IMR-90 (cell line): Measurements from ENCODE around the gene KIF13A. TPM values are rescaled to one million over a fixed set of nuclear protein-coding genes. Genes with fewer than 3 reads are reported as not detected.

Experiments
- ATAC-seq: fragments of 200-7000 bp; cut with Tn5 transposase; 2 replicates; pipeline ENCODE4 v1.9.1; 2020; ENCODE audit warnings: low read depth, mild to moderate bottlenecking, moderate library complexity
- BruUV-seq: library from RNA; stranded (reverse); fragments of 400-500 nt; replicated peaks from 2 replicates; lab custom pipeline; 2021; lab: Mats Ljungman, UMichigan
- CTCF ChIA-PET: fragments of 300-600 bp; formaldehyde crosslinking; extraction: SDS; loops from one replicate; lab custom pipeline; 2021; ENCODE audit warnings: antibody characterized with exemption; lab: Yijun Ruan, JAX
- POLR2A ChIA-PET: fragments of 300-600 bp; sonication (Branson Sonifier 250); formaldehyde crosslinking; loops from one replicate; lab custom pipeline; 2022; ENCODE audit warnings: antibody characterized with exemption; ENCODE audit not compliant: unreplicated experiment; lab: Charles Lee
- DNase-seq: peaks from one replicate; pipeline ENCODE4 v3.0.0; 2013
- H2AFZ ChIP-seq: replicated peaks from 2 replicates; pipeline ENCODE3; 2013; ENCODE audit warnings: low read length, mild to moderate bottlenecking; ENCODE audit not compliant: poor library complexity
- H2AK5ac ChIP-seq: 2 replicates; pipeline ENCODE4 v1.6.1; 2013; ENCODE audit warnings: low read depth, low read length, inconsistent platforms
- H2AK9ac ChIP-seq: replicated peaks from 2 replicates; pipeline ENCODE3; 2013; ENCODE audit warnings: mild to moderate bottlenecking, low read depth, low read length, moderate library complexity; ENCODE audit not compliant: poor library complexity
- H2BK120ac ChIP-seq: 2 replicates; pipeline ENCODE4 v1.6.1; 2013; ENCODE audit warnings: low read depth, low read length, inconsistent platforms
- H2BK15ac ChIP-seq: 3 replicates; pipeline ENCODE4 v1.6.1; 2013; ENCODE audit warnings: low read depth, low read length, inconsistent platforms
- H2BK20ac ChIP-seq: 2 replicates; pipeline ENCODE4 v1.6.1; 2013; ENCODE audit warnings: low read depth, mild to moderate bottlenecking, inconsistent platforms, low read length, moderate library complexity
- H2BK5ac ChIP-seq: 2 replicates; pipeline ENCODE4 v1.6.1; 2013; ENCODE audit warnings: mild to moderate bottlenecking, low read depth, low read length, inconsistent platforms; ENCODE audit not compliant: poor library complexity, severe bottlenecking
- H3K14ac ChIP-seq: replicated peaks from 2 replicates; pipeline ENCODE4 v1.6.1; 2013; ENCODE audit warnings: low read depth, low read length, inconsistent platforms
- H3K18ac ChIP-seq: 2 replicates; pipeline ENCODE4 v1.6.1; 2013; ENCODE audit warnings: low read depth, low read length, control low read depth
- H3K23ac ChIP-seq: 2 replicates; pipeline ENCODE4 v1.6.1; 2013; ENCODE audit warnings: low read depth, low read length, inconsistent platforms
- H3K27ac ChIP-seq: 2 replicates; pipeline ENCODE4 v1.5.1; 2013; ENCODE audit warnings: mild to moderate bottlenecking, control low read depth, low read length; ENCODE audit not compliant: insufficient read depth
- H3K27me3 ChIP-seq: 2 replicates; pipeline ENCODE4 v1.6.1; 2013; ENCODE audit warnings: low read length; ENCODE audit not compliant: control insufficient read depth, insufficient read depth
- H3K36me3 ChIP-seq: 2 replicates; pipeline ENCODE4 v1.6.1; 2013; ENCODE audit warnings: low read length, mixed read lengths; ENCODE audit not compliant: control insufficient read depth, insufficient read depth
- H3K4ac ChIP-seq: 2 replicates; pipeline ENCODE4 v1.6.1; 2013; ENCODE audit warnings: low read depth, low read length, inconsistent platforms
- H3K4me1 ChIP-seq: 2 replicates; pipeline ENCODE4 v1.6.1; 2013; ENCODE audit warnings: low read length, mixed read lengths; ENCODE audit not compliant: control insufficient read depth, insufficient read depth
- H3K4me2 ChIP-seq: 2 replicates; pipeline ENCODE4 v1.6.1; 2013; ENCODE audit warnings: low read depth, mild to moderate bottlenecking, control low read depth, low read length, moderate library complexity
- H3K4me3 ChIP-seq: 2 replicates; pipeline ENCODE4 v1.5.1; 2013; ENCODE audit warnings: low read depth, mild to moderate bottlenecking, control low read depth, low read length, moderate library complexity; ENCODE audit not compliant: insufficient read depth
- H3K56ac ChIP-seq: 2 replicates; pipeline ENCODE4 v1.6.1; 2013; ENCODE audit warnings: low read length, inconsistent platforms; ENCODE audit not compliant: insufficient read depth; ENCODE audit errors: extremely low read depth
- H3K79me1 ChIP-seq, 2 experiments: 2 replicates each; pipeline ENCODE4 v1.6.1; 2013; ENCODE audit warnings: low read length in 2 of 2, inconsistent platforms in 1 of 2, low read depth in 1 of 2
- H3K9ac ChIP-seq: 2 replicates; pipeline ENCODE4 v1.6.1; 2013; ENCODE audit warnings: low read depth, low read length, control low read depth
- H3K9me1 ChIP-seq: 2 replicates; pipeline ENCODE4 v1.6.1; 2013; ENCODE audit warnings: low read length, inconsistent platforms; ENCODE audit not compliant: insufficient read depth
- H3K9me3 ChIP-seq: 2 replicates; pipeline ENCODE4 v1.6.1; 2013; ENCODE audit warnings: low read length; ENCODE audit not compliant: control insufficient read depth, insufficient read depth
- H4K20me1 ChIP-seq: 2 replicates; pipeline ENCODE4 v1.6.1; 2013; ENCODE audit warnings: low read length, inconsistent platforms; ENCODE audit not compliant: insufficient read depth
- H4K5ac ChIP-seq: 2 replicates; pipeline ENCODE4 v1.6.1; 2013; ENCODE audit warnings: mild to moderate bottlenecking, low read depth, low read length, control low read depth
- H4K8ac ChIP-seq, 2 experiments: 2 replicates each; pipeline ENCODE4 v1.6.1; 2013; ENCODE audit warnings: low read depth in 2 of 2, low read length in 2 of 2, control low read depth in 1 of 2, inconsistent platforms in 1 of 2
- H4K91ac ChIP-seq: 2 replicates; pipeline ENCODE4 v1.6.1; 2013; ENCODE audit warnings: low read depth, low read length, inconsistent platforms; ENCODE audit not compliant: insufficient read depth
- MAZ ChIP-seq: IDR thresholded peaks from 2 replicates; pipeline ENCODE4 v1.6.1; 2012; ENCODE audit warnings: low read depth, mild to moderate bottlenecking, low read length, improper control_type of control experiment, moderate library complexity, borderline replicate concordance
- MXI1 ChIP-seq: IDR thresholded peaks from 2 replicates; pipeline ENCODE4 v1.6.1; 2012; ENCODE audit warnings: low read depth, mild to moderate bottlenecking, low read length, moderate library complexity, borderline replicate concordance
- NFE2L2 ChIP-seq: fragments of 150-350 bp; IDR thresholded peaks from 2 replicates; pipeline ENCODE4 v1.6.1; 2016; ENCODE audit warnings: low read depth, mild to moderate bottlenecking, low read length
- RAD21 ChIP-seq: IDR thresholded peaks from 2 replicates; pipeline ENCODE4 v1.6.1; 2012; ENCODE audit warnings: low read length, improper control_type of control experiment
- USF2 ChIP-seq: fragments of 150-350 bp; IDR thresholded peaks from 2 replicates; pipeline ENCODE4 v1.6.1; 2017; ENCODE audit warnings: mild to moderate bottlenecking, antibody characterized with exemption, low read length, low read depth
- WGBS, 2 experiments: methylation state at CpG; one replicate each; pipeline versions ENCODE4 v1.1.5 to v1.1.7; 2013; ENCODE audit warnings: missing lambda C conversion rate in 2 of 2; ENCODE audit not compliant: insufficient read length in 1 of 2; ENCODE audit errors: extremely low coverage in 2 of 2; 5-methylcytosine and 5-hydroxymethylcytosine counted together
- dilution Hi-C: fragments of 300-500 bp; cut with HindIII; formaldehyde crosslinking; loops from one replicate; pipeline ENCODE4 v1.14.3; 2018; ENCODE audit warnings: low sequenced_read_pairs; ENCODE audit not compliant: unreplicated experiment
- in situ Hi-C: fragments of 300-500 bp; cut with MboI; formaldehyde crosslinking; loops from 3 replicates; pipeline ENCODE4 v1.14.3; 2019; ENCODE audit warnings: low sequenced_read_pairs, inconsistent platforms, mixed read lengths
- intact Hi-C: fragments of 100-400 bp; cut with micrococcal nuclease; formaldehyde crosslinking; loops from 2 replicates; pipeline ENCODE4 v1.10.0; 2022
- polyA plus RNA-seq, 3 experiments: library from polyadenylated mRNA; depleted of rRNA; stranded (reverse); fragments of >200 nt; gene quantifications; 2 replicates each; pipeline ENCODE4 v1.2.3, GENCODE V29; 2012; ENCODE audit warnings: low replicate concordance in 1 of 3
- total RNA-seq: library from RNA; depleted of rRNA; stranded (reverse); fragments of >200 nt; gene quantifications from 2 replicates; pipeline ENCODE4 v1.2.3, GENCODE V29; 2012

The KIF13A gene
- total and polyA plus RNA-seq, 2 of the 4 experiments (the other 2 are of a cell fraction): 23.3 to 51.8 TPM

- Histone ChIP-seq H3K9me1 (no peaks in the 10 kb centered on the region), H3K4me3 (no peak overlapping the region), H3K4ac (no peak overlapping the region), H2BK5ac (no peak overlapping the region), H3K18ac (no peak overlapping the region), H3K56ac (no peak overlapping the region), H2AK5ac (no peak overlapping the region), H4K91ac (no peak overlapping the region), H4K20me1 (no peaks in the 10 kb centered on the region), H3K36me3 (no peaks in the 10 kb centered on the region), H3K9ac (no peak overlapping the region), H3K4me1 (peaks cover 1% of the 10 kb centered on the region), H3K4me2 (no peak overlapping the region), H2AFZ (no peak overlapping the region), H2AK9ac (no peak overlapping the region), H3K23ac (no peak overlapping the region), H3K27me3 (no peaks in the 10 kb centered on the region), H4K5ac (no peak overlapping the region), H4K8ac (no peak overlapping the region), H3K27ac (no peak overlapping the region), H3K14ac (no peak overlapping the region), H2BK15ac (no peak overlapping the region), H2BK20ac (no peak overlapping the region), H3K79me1 (no peaks in the 10 kb centered on the region), H2BK120ac (no peak overlapping the region), H3K9me3 (no peaks in the 10 kb centered on the region)
- ChIA-PET POLR2A (no interaction called here), CTCF (interaction anchor here (0.7 kb wide), 1 partner anchor 248 kb away, joined by 3 read pairs; no protein-coding TSS in a partner anchor)
- DNase-seq (no peak), ATAC-seq (no peak)
- no CpG with 5 or more reads among the region's 6 CpGs for WGBS, 2 experiments
- in situ Hi-C loops (no loop called here), dilution Hi-C loops (no loop called here), intact Hi-C loops (no loop called here)
- no TSS peak for BruUV-seq
- TF ChIP-seq USF2 (no peak), RAD21 (no peak), MXI1 (no peak), NFE2L2 (no peak), MAZ (no peak)
Observed at GRCh38 chr6:17730078-17730704, 257.2 kb downstream of the KIF13A start.
